Measurements from ENCODE around the gene MAP2. TPM values are rescaled to one million over a fixed set of nuclear protein-coding genes. Genes with fewer than 3 reads are reported as not detected.
A peak's percentile ranks its signal among the peaks of the same experiment; 100 is the strongest.

The MAP2 gene
- total RNA-seq, 2 donors from 2014 or later: 18.8 to 30.7 TPM

- peak overlapping the region; percentile 49 to 57 for H3K4me3 ChIP-seq
- TF ChIP-seq POLR2AphosphoS5 (IDR thresholded peaks at IDR 0.05) (no peak), POLR2A (IDR thresholded peaks at IDR 0.05) (no peak), CTCF (IDR thresholded peaks at IDR 0.05) (no peak)
- H3K4me1 ChIP-seq (replicated peaks): no peaks in the 10 kb centered on the region
- H3K27me3 ChIP-seq (replicated peaks; ENCODE audit: insufficient read depth): no peaks in the 10 kb centered on the region
- under 1% methylated on average over 28 of the region's 28 CpGs for WGBS
- peak overlapping the region; percentile 51 to 55 for H3K27ac ChIP-seq
- no peaks in the 10 kb centered on the region for H3K9me3 ChIP-seq
- DNase-seq (ENCODE audit: low spot score): peak; percentile 40
- no peaks in the 10 kb centered on the region for H3K36me3 ChIP-seq
- intact Hi-C loops (cut with DNase I): loop anchor here (5.0 to 10.0 kb wide), 2 partner anchors 87 to 131 kb away; no protein-coding TSS in a partner anchor
These were observed 403 bp downstream of the MAP2 start for GRCh38 chr2:209424199-209424701.

GRCh38 chr2:209424781-209425470 is 1.1 kb downstream of the MAP2 start:
- intact Hi-C loops (cut with DNase I): loop anchor here (5.0 to 10.0 kb wide), 2 partner anchors 88 to 130 kb away; no protein-coding TSS in a partner anchor
- peak overlapping the region; percentile 49 to 57 for H3K4me3 ChIP-seq
- H3K27me3 ChIP-seq (replicated peaks; ENCODE audit: insufficient read depth): no peaks in the 10 kb centered on the region
- TF ChIP-seq POLR2AphosphoS5 (IDR thresholded peaks at IDR 0.05) (no peak), POLR2A (IDR thresholded peaks at IDR 0.05) (no peak), CTCF (IDR thresholded peaks at IDR 0.05) (no peak)
- WGBS: 4% methylated on average over 10 of the region's 10 CpGs
- DNase-seq (ENCODE audit: low spot score): no peak
- no peaks in the 10 kb centered on the region for H3K9me3 ChIP-seq
- H3K27ac ChIP-seq: peak overlapping the region in 1 of 2 donors; percentile 55
- H3K4me1 ChIP-seq (replicated peaks): no peaks in the 10 kb centered on the region
- no peaks in the 10 kb centered on the region for H3K36me3 ChIP-seq

- TF ChIP-seq CTCF (IDR thresholded peaks at IDR 0.05) (peak in 3 of 4 experiments; percentile 32 to 56 (median 51)), POLR2AphosphoS5 (IDR thresholded peaks at IDR 0.05) (no peak), POLR2A (IDR thresholded peaks at IDR 0.05) (no peak)
- WGBS: 47% methylated on average over 2 of the region's 2 CpGs
- H3K27me3 ChIP-seq (replicated peaks; ENCODE audit: insufficient read depth): no peaks in the 10 kb centered on the region
- intact Hi-C loops (cut with DNase I): loop anchor here (10.0 kb wide), 1 partner anchor 129 kb away; no protein-coding TSS in a partner anchor
- no peaks in the 10 kb centered on the region for H3K9me3 ChIP-seq
- no peak overlapping the region for H3K4me3 ChIP-seq
- no peak for DNase-seq (ENCODE audit: low spot score)
- H3K36me3 ChIP-seq: no peaks in the 10 kb centered on the region
- no peaks in the 10 kb centered on the region for H3K4me1 ChIP-seq (replicated peaks)
- H3K27ac ChIP-seq: no peak overlapping the region
These were observed 1.7 kb downstream of the MAP2 start for GRCh38 chr2:209425471-209426071.

- no peaks in the 10 kb centered on the region for H3K9me3 ChIP-seq
- DNase-seq (ENCODE audit: low spot score): no peak
- TF ChIP-seq POLR2A (IDR thresholded peaks at IDR 0.05) (no peak), POLR2AphosphoS5 (IDR thresholded peaks at IDR 0.05) (no peak), CTCF (IDR thresholded peaks at IDR 0.05) (no peak)
- H3K4me3 ChIP-seq: no peak overlapping the region
- no peak overlapping the region for H3K27ac ChIP-seq
- intact Hi-C loops (cut with DNase I): loop anchor here (10.0 kb wide), 1 partner anchor 128 kb away; no protein-coding TSS in a partner anchor
- no peaks in the 10 kb centered on the region for H3K36me3 ChIP-seq
- H3K27me3 ChIP-seq (replicated peaks; ENCODE audit: insufficient read depth): no peaks in the 10 kb centered on the region
- H3K4me1 ChIP-seq (replicated peaks): no peaks in the 10 kb centered on the region
These were observed 2.6 kb downstream of the MAP2 start for GRCh38 chr2:209426432-209426831.
